ENCODE data around the gene BZW1.

GRCh38 chr2:200847269-200847668, 35.6 kb downstream of the BZW1 start:
- TF ChIP-seq CTCF (IDR thresholded peaks at IDR 0.05 in 4 of 5, conservative IDR thresholded peaks at IDR 0.05 in 1 of 5) (no peak), POLR2A (IDR thresholded peaks at IDR 0.05) (no peak)
